ENCODE data around the gene VPS8. TPM values are rescaled to one million over a fixed set of nuclear protein-coding genes. Genes with fewer than 3 reads are reported as not detected.

Gene VPS8
- total RNA-seq, 2 experiments from 2014 or later: 32.7 to 33.7 TPM

GRCh38 chr3:184816614-184817013 is 4.6 kb downstream of the VPS8 start:
- no peak for DNase-seq
- H3K36me3 Mint-ChIP-seq (ENCODE audit: low read depth): peaks cover 4% of the 10 kb centered on the region
- intact Hi-C loops (cut with micrococcal nuclease): no loop called here
- no peak overlapping the region for H3K27ac Mint-ChIP-seq
- CTCF ChIA-PET: interaction anchor here (1.6 to 3.0 kb wide), 2 partner anchors 8 to 13 kb away, joined by 7 to 10 read pairs; no protein-coding TSS in a partner anchor
- H3K27me3 Mint-ChIP-seq (ENCODE audit: low read depth): no peaks in the 10 kb centered on the region
- H3K9me3 Mint-ChIP-seq: no peaks in the 10 kb centered on the region
- no peak overlapping the region for H3K4me3 Mint-ChIP-seq
- H3K4me1 Mint-ChIP-seq (ENCODE audit: low read depth): peaks cover 52% of the 10 kb centered on the region

- intact Hi-C loops (cut with micrococcal nuclease): no loop called here
- Mint-ChIP-seq H3K27me3 (ENCODE audit: low read depth) (no peaks in the 10 kb centered on the region), H3K36me3 (ENCODE audit: low read depth) (peaks cover 6% of the 10 kb centered on the region), H3K4me1 (ENCODE audit: low read depth) (peaks cover 26% of the 10 kb centered on the region), H3K9me3 (no peaks in the 10 kb centered on the region), H3K4me3 (no peak overlapping the region), H3K27ac (no peak overlapping the region)
- DNase-seq: no peak
- CTCF ChIA-PET: no interaction called here
Measured at GRCh38 chr3:184820525-184820924, 8.6 kb downstream of the VPS8 start.

- DNase-seq: no peak
- Mint-ChIP-seq H3K9me3 (no peaks in the 10 kb centered on the region), H3K4me1 (ENCODE audit: low read depth) (peaks cover 21% of the 10 kb centered on the region), H3K27ac (no peak overlapping the region), H3K27me3 (ENCODE audit: low read depth) (no peaks in the 10 kb centered on the region), H3K4me3 (no peak overlapping the region), H3K36me3 (ENCODE audit: low read depth) (peaks cover 10% of the 10 kb centered on the region)
- intact Hi-C loops (cut with micrococcal nuclease): no loop called here
- CTCF ChIA-PET: interaction anchor here (1.1 kb wide), 1 partner anchor 10 kb away, joined by 3 read pairs; no protein-coding TSS in a partner anchor
Measured at GRCh38 chr3:184821034-184821433, 9.1 kb downstream of the VPS8 start.

GRCh38 chr3:184822081-184822480 is 10.1 kb downstream of the VPS8 start:
- peaks cover 8% of the 10 kb centered on the region for H3K36me3 Mint-ChIP-seq (ENCODE audit: low read depth)
- intact Hi-C loops (cut with micrococcal nuclease): no loop called here
- no peaks in the 10 kb centered on the region for H3K9me3 Mint-ChIP-seq
- peaks cover 12% of the 10 kb centered on the region for H3K4me1 Mint-ChIP-seq (ENCODE audit: low read depth)
- CTCF ChIA-PET: interaction anchor here (1.1 to 2.3 kb wide), 2 partner anchors 9 to 450 kb away, joined by 3 to 6 read pairs; no protein-coding TSS in a partner anchor
- H3K27me3 Mint-ChIP-seq (ENCODE audit: low read depth): no peaks in the 10 kb centered on the region
- H3K4me3 Mint-ChIP-seq: no peak overlapping the region
- no peak for DNase-seq
- H3K27ac Mint-ChIP-seq: no peak overlapping the region

- H3K4me3 Mint-ChIP-seq: no peak overlapping the region
- H3K9me3 Mint-ChIP-seq: no peaks in the 10 kb centered on the region
- intact Hi-C loops (cut with micrococcal nuclease): no loop called here
- peaks cover 12% of the 10 kb centered on the region for H3K36me3 Mint-ChIP-seq (ENCODE audit: low read depth)
- peaks cover 8% of the 10 kb centered on the region for H3K4me1 Mint-ChIP-seq (ENCODE audit: low read depth)
- CTCF ChIA-PET: interaction anchor here (0.6 to 2.3 kb wide), 4 partner anchors 11 to 451 kb away, joined by 3 to 9 read pairs (median 6); no protein-coding TSS in a partner anchor
- no peaks in the 10 kb centered on the region for H3K27me3 Mint-ChIP-seq (ENCODE audit: low read depth)
- no peak overlapping the region for H3K27ac Mint-ChIP-seq
- no peak for DNase-seq
Measured at GRCh38 chr3:184822654-184823053, 10.7 kb downstream of the VPS8 start.

GRCh38 chr3:184823990-184824389 is 12.0 kb downstream of the VPS8 start:
- intact Hi-C loops (cut with micrococcal nuclease): no loop called here
- Mint-ChIP-seq H3K9me3 (no peaks in the 10 kb centered on the region), H3K27me3 (ENCODE audit: low read depth) (no peaks in the 10 kb centered on the region), H3K27ac (no peak overlapping the region), H3K4me3 (no peak overlapping the region), H3K4me1 (ENCODE audit: low read depth) (peaks cover 5% of the 10 kb centered on the region), H3K36me3 (ENCODE audit: low read depth) (peaks cover 14% of the 10 kb centered on the region)
- CTCF ChIA-PET: interaction anchor here (1.3 to 2.3 kb wide), 3 partner anchors 13 to 452 kb away, joined by 5 to 9 read pairs (median 6); no protein-coding TSS in a partner anchor
- DNase-seq: no peak

- Mint-ChIP-seq H3K4me3 (no peak overlapping the region), H3K4me1 (ENCODE audit: low read depth) (peaks cover 2% of the 10 kb centered on the region), H3K27me3 (ENCODE audit: low read depth) (no peaks in the 10 kb centered on the region), H3K36me3 (ENCODE audit: low read depth) (peaks cover 14% of the 10 kb centered on the region), H3K9me3 (no peaks in the 10 kb centered on the region), H3K27ac (no peak overlapping the region)
- CTCF ChIA-PET: no interaction called here
- intact Hi-C loops (cut with micrococcal nuclease): no loop called here
- DNase-seq: no peak
Measured at GRCh38 chr3:184825121-184825820, 13.3 kb downstream of the VPS8 start.

GRCh38 chr3:184827572-184827971 is 15.6 kb downstream of the VPS8 start:
- Mint-ChIP-seq H3K9me3 (no peaks in the 10 kb centered on the region), H3K4me1 (ENCODE audit: low read depth) (peaks cover 2% of the 10 kb centered on the region), H3K27ac (no peak overlapping the region), H3K27me3 (ENCODE audit: low read depth) (no peaks in the 10 kb centered on the region), H3K4me3 (no peak overlapping the region), H3K36me3 (ENCODE audit: low read depth) (peaks cover 31% of the 10 kb centered on the region)
- intact Hi-C loops (cut with micrococcal nuclease): no loop called here
- no peak for DNase-seq
- CTCF ChIA-PET: no interaction called here

GRCh38 chr3:184832044-184832443 is 20.1 kb downstream of the VPS8 start:
- CTCF ChIA-PET: interaction anchor here (1.2 to 1.3 kb wide), 2 partner anchors 10 to 14 kb away, joined by 3 to 7 read pairs; no protein-coding TSS in a partner anchor

GRCh38 chr3:184832903-184833302 is 20.9 kb downstream of the VPS8 start:
- H3K4me1 Mint-ChIP-seq (ENCODE audit: low read depth): peaks cover 2% of the 10 kb centered on the region
- H3K27ac Mint-ChIP-seq: no peak overlapping the region
- H3K4me3 Mint-ChIP-seq: no peak overlapping the region
- H3K9me3 Mint-ChIP-seq: no peaks in the 10 kb centered on the region
- no peak for DNase-seq
- CTCF ChIA-PET: no interaction called here
- peaks cover 42% of the 10 kb centered on the region for H3K36me3 Mint-ChIP-seq (ENCODE audit: low read depth)
- H3K27me3 Mint-ChIP-seq (ENCODE audit: low read depth): no peaks in the 10 kb centered on the region
- intact Hi-C loops (cut with micrococcal nuclease): no loop called here

More at GRCh38 chr3:184832044-184832443, 20.1 kb downstream of the VPS8 start:
- Mint-ChIP-seq H3K4me1 (ENCODE audit: low read depth) (peaks cover 2% of the 10 kb centered on the region), H3K27me3 (ENCODE audit: low read depth) (no peaks in the 10 kb centered on the region), H3K4me3 (no peak overlapping the region), H3K27ac (no peak overlapping the region), H3K9me3 (no peaks in the 10 kb centered on the region), H3K36me3 (ENCODE audit: low read depth) (peaks cover 48% of the 10 kb centered on the region)
- intact Hi-C loops (cut with micrococcal nuclease): no loop called here
- DNase-seq: no peak

GRCh38 chr3:184836090-184836822 is 24.3 kb downstream of the VPS8 start:
- no peaks in the 10 kb centered on the region for H3K27me3 Mint-ChIP-seq (ENCODE audit: low read depth)
- CTCF ChIA-PET: interaction anchor here (1.5 kb wide), 1 partner anchor 33 kb away, joined by 5 read pairs; no protein-coding TSS in a partner anchor
- no peaks in the 10 kb centered on the region for H3K9me3 Mint-ChIP-seq
- no peak overlapping the region for H3K4me3 Mint-ChIP-seq
- intact Hi-C loops (cut with micrococcal nuclease): no loop called here
- peaks cover 44% of the 10 kb centered on the region for H3K36me3 Mint-ChIP-seq (ENCODE audit: low read depth)
- H3K4me1 Mint-ChIP-seq (ENCODE audit: low read depth): no peaks in the 10 kb centered on the region
- H3K27ac Mint-ChIP-seq: no peak overlapping the region
- DNase-seq: no peak

GRCh38 chr3:184842433-184842832 is 30.5 kb downstream of the VPS8 start:
- H3K4me1 Mint-ChIP-seq (ENCODE audit: low read depth): no peaks in the 10 kb centered on the region
- H3K27ac Mint-ChIP-seq: no peak overlapping the region
- CTCF ChIA-PET: no interaction called here
- peaks cover 11% of the 10 kb centered on the region for H3K36me3 Mint-ChIP-seq (ENCODE audit: low read depth)
- no peaks in the 10 kb centered on the region for H3K27me3 Mint-ChIP-seq (ENCODE audit: low read depth)
- DNase-seq: no peak
- H3K4me3 Mint-ChIP-seq: no peak overlapping the region
- intact Hi-C loops (cut with micrococcal nuclease): no loop called here
- no peaks in the 10 kb centered on the region for H3K9me3 Mint-ChIP-seq

Measured in activated naive CD4-positive, alpha-beta T cell treated with anti-CD3 and anti-CD28 coated beads for 36 hours (primary cell).